Breast epithelium (tissue), 4 donors: ENCODE data around the gene KDSR. TPM values are rescaled to one million over a fixed set of nuclear protein-coding genes. Genes with fewer than 3 reads are reported as not detected.

Experiments used
- DNase-seq, 2 donors: peaks; one replicate each; pipeline ENCODE4 v3.0.0-alpha.2; 2019; ENCODE audit warnings: low spot score in 2 of 2
- H3K27ac ChIP-seq, 2 donors: fragments of 200-600 bp; sonication (generic) in 1 of 2; one replicate each; pipeline ENCODE4 v1.5.1; 2016 to 2019; ENCODE audit warnings: mild to moderate bottlenecking in 1 of 2
- H3K27me3 ChIP-seq, 2 donors: fragments of 200-600 bp; sonication (generic) in 1 of 2; one replicate each; pipeline versions ENCODE4 v1.5.1 to v1.6.0; 2017 to 2019; ENCODE audit warnings: control low read depth in 1 of 2, mild to moderate bottlenecking in 1 of 2
- H3K36me3 ChIP-seq: fragments of 200-600 bp; one replicate; pipeline ENCODE4 v1.5.1; 2019
- H3K4me1 ChIP-seq, 2 donors: fragments of 200-600 bp; sonication (generic); one replicate each; pipeline ENCODE4 v1.5.1; 2016 to 2019; ENCODE audit warnings: control low read depth in 1 of 2
- H3K4me3 ChIP-seq, 3 donors: fragments of 200-600 bp; sonication (generic); 1 replicate in 2 of 3; 2 replicates in 1 of 3; pipeline ENCODE4 v1.5.1; 2016 to 2019; ENCODE audit warnings: mild to moderate bottlenecking in 3 of 3, moderate library complexity in 2 of 3
- H3K9me3 ChIP-seq, 2 donors: fragments of 200-600 bp; sonication (generic) in 1 of 2; one replicate each; pipeline ENCODE4 v1.5.1; 2016 to 2019; ENCODE audit warnings: control low read depth in 1 of 2
- CTCF ChIP-seq, 3 donors: fragments of 450-650 bp; IDR thresholded peaks; one replicate each; pipeline ENCODE4 v1.5.1; 2016 to 2017; ENCODE audit warnings: antibody characterized with exemption in 3 of 3, mild to moderate bottlenecking in 3 of 3, moderate library complexity in 3 of 3
- POLR2A ChIP-seq: fragments of 450-650 bp; IDR thresholded peaks from one replicate; pipeline ENCODE4 v1.6.1; 2016; ENCODE audit warnings: antibody characterized with exemption, mild to moderate bottlenecking, moderate library complexity
- POLR2AphosphoS5 ChIP-seq, 3 donors: sonication (generic); formaldehyde crosslinking; IDR thresholded peaks; one replicate each; pipeline ENCODE4 v1.6.1; 2017; ENCODE audit warnings: antibody characterized with exemption in 3 of 3
- intact Hi-C: fragments of 100-400 bp; cut with DNase I; formaldehyde crosslinking; loops from one replicate; pipeline ENCODE4 v1.15.1; 2023; ENCODE audit warnings: low total_unique reads
- total RNA-seq, 3 donors: library from RNA; depleted of rRNA; stranded (reverse); fragments of >200 nt; gene quantifications; one replicate each; pipeline ENCODE4 v1.1.0, GENCODE V29; 2016

KDSR gene
- total RNA-seq, 3 donors from 2014 or later = 41.6 to 53.0 (median 48.9) TPM

GRCh38 chr18:63356272-63356896 is 10.6 kb downstream of the KDSR start:
- Histone ChIP-seq H3K4me1 (no peaks in the 10 kb centered on the region), H3K4me3 (no peak overlapping the region), H3K36me3 (peaks cover 10% of the 10 kb centered on the region), H3K27ac (no peak overlapping the region), H3K27me3 (no peaks in the 10 kb centered on the region), H3K9me3 (no peaks in the 10 kb centered on the region)
- no peak for DNase-seq
- intact Hi-C loops = no loop called here
- TF ChIP-seq POLR2A (no peak), POLR2AphosphoS5 (IDR thresholded peaks at IDR 0.05) (no peak), CTCF (IDR thresholded peaks at IDR 0.05) (no peak)

GRCh38 chr18:63350230-63350629 is 16.8 kb downstream of the KDSR start:
- Histone ChIP-seq H3K27me3 (no peaks in the 10 kb centered on the region), H3K36me3 (no peaks in the 10 kb centered on the region), H3K27ac (no peak overlapping the region), H3K4me1 (no peaks in the 10 kb centered on the region), H3K9me3 (no peaks in the 10 kb centered on the region), H3K4me3 (no peak overlapping the region)
- DNase-seq = no peak
- intact Hi-C loops = no loop called here
- no peak for TF ChIP-seq POLR2A
- TF ChIP-seq POLR2AphosphoS5 (IDR thresholded peaks at IDR 0.05) = no peak
- TF ChIP-seq CTCF (IDR thresholded peaks at IDR 0.05) = no peak

- H3K4me1 ChIP-seq = no peaks in the 10 kb centered on the region
- DNase-seq = no peak
- no peaks in the 10 kb centered on the region for H3K27me3 ChIP-seq
- intact Hi-C loops = no loop called here
- H3K4me3 ChIP-seq = no peak overlapping the region
- no peaks in the 10 kb centered on the region for H3K36me3 ChIP-seq
- no peaks in the 10 kb centered on the region for H3K9me3 ChIP-seq
- H3K27ac ChIP-seq = peak overlapping the region in 1 of 2 donors; percentile 7
- no peak for TF ChIP-seq POLR2A
- TF ChIP-seq POLR2AphosphoS5 (IDR thresholded peaks at IDR 0.05) = no peak
- TF ChIP-seq CTCF (IDR thresholded peaks at IDR 0.05) = no peak
Measured at GRCh38 chr18:63348508-63349136, 18.4 kb downstream of the KDSR start.

- DNase-seq = no peak
- Histone ChIP-seq H3K4me3 (peak overlapping the region in 1 of 3 donors; percentile 7), H3K4me1 (no peaks in the 10 kb centered on the region), H3K27me3 (no peaks in the 10 kb centered on the region), H3K9me3 (no peaks in the 10 kb centered on the region), H3K27ac (peak overlapping the region; percentile 72 to 80), H3K36me3 (no peaks in the 10 kb centered on the region)
- intact Hi-C loops = no loop called here
- TF ChIP-seq POLR2A = no peak
- no peak for TF ChIP-seq POLR2AphosphoS5 (IDR thresholded peaks at IDR 0.05)
- TF ChIP-seq CTCF (IDR thresholded peaks at IDR 0.05) = no peak
Measured at GRCh38 chr18:63346480-63347183, 20.4 kb downstream of the KDSR start.

- H3K27ac ChIP-seq = peak overlapping the region; percentile 72 to 80
- peak in 1 of 2 donors; percentile 61 for DNase-seq
- peak overlapping the region in 1 of 3 donors; percentile 7 for H3K4me3 ChIP-seq
- H3K4me1 ChIP-seq = no peaks in the 10 kb centered on the region
- intact Hi-C loops = no loop called here
- no peaks in the 10 kb centered on the region for H3K36me3 ChIP-seq
- no peaks in the 10 kb centered on the region for H3K9me3 ChIP-seq
- TF ChIP-seq CTCF (IDR thresholded peaks at IDR 0.05) (no peak), POLR2AphosphoS5 (IDR thresholded peaks at IDR 0.05) (no peak), POLR2A (no peak)
- H3K27me3 ChIP-seq = no peaks in the 10 kb centered on the region
Measured at GRCh38 chr18:63346031-63346430, 21.0 kb downstream of the KDSR start.
